PC-3 (cell line): ENCODE data around the gene MPL.

ENCODE experiments used
- CTCF ChIP-seq: fragments of 300-600 bp; sonication (generic); conservative IDR thresholded peaks from 2 replicates; pipeline ENCODE4 v1.5.1; 2017; ENCODE audit warnings: antibody characterized with exemption, low read depth, mild to moderate bottlenecking, low read length
- EZH2 ChIP-seq: fragments of 300-600 bp; sonication (generic); IDR thresholded peaks from one replicate; pipeline ENCODE4 v1.6.1; 2017; ENCODE audit warnings: antibody characterized with exemption, mild to moderate bottlenecking, low read length; ENCODE audit not compliant: unreplicated experiment
- EZH2phosphoT487 ChIP-seq: fragments of 300-600 bp; sonication (generic); IDR thresholded peaks from 2 replicates; pipeline ENCODE4 v1.6.1; 2018; ENCODE audit warnings: mild to moderate bottlenecking, antibody characterized with exemption, low read length, borderline replicate concordance

- TF ChIP-seq EZH2phosphoT487 (no peak), CTCF (no peak), EZH2 (no peak)
Measured at GRCh38 chr1:43348343-43348808, 10.8 kb downstream of the MPL start.
